Transverse colon (tissue), 3 donors: ENCODE results near the gene IL17B.

Experiments used
- CTCF ChIP-seq, 5 experiments: fragments of 200-600 bp in 3 of 5; fragments of 450-650 bp in 2 of 5; sonication (generic) in 3 of 5; IDR thresholded peaks; 1 replicate in 2 of 5; 2 replicates in 3 of 5; pipeline ENCODE4 v1.5.1; 2016 to 2017; ENCODE audit warnings: antibody characterized with exemption in 5 of 5, inconsistent platforms in 3 of 5, mild to moderate bottlenecking in 2 of 5, moderate library complexity in 1 of 5
- EP300 ChIP-seq: sonication (generic); formaldehyde crosslinking; IDR thresholded peaks from one replicate; pipeline ENCODE4 v1.6.1; 2017; ENCODE audit warnings: antibody characterized with exemption, low read depth
- POLR2A ChIP-seq: fragments of 450-650 bp; IDR thresholded peaks from one replicate; pipeline ENCODE4 v1.6.1; 2016; ENCODE audit warnings: antibody characterized with exemption, mild to moderate bottlenecking, moderate library complexity

DNA sequence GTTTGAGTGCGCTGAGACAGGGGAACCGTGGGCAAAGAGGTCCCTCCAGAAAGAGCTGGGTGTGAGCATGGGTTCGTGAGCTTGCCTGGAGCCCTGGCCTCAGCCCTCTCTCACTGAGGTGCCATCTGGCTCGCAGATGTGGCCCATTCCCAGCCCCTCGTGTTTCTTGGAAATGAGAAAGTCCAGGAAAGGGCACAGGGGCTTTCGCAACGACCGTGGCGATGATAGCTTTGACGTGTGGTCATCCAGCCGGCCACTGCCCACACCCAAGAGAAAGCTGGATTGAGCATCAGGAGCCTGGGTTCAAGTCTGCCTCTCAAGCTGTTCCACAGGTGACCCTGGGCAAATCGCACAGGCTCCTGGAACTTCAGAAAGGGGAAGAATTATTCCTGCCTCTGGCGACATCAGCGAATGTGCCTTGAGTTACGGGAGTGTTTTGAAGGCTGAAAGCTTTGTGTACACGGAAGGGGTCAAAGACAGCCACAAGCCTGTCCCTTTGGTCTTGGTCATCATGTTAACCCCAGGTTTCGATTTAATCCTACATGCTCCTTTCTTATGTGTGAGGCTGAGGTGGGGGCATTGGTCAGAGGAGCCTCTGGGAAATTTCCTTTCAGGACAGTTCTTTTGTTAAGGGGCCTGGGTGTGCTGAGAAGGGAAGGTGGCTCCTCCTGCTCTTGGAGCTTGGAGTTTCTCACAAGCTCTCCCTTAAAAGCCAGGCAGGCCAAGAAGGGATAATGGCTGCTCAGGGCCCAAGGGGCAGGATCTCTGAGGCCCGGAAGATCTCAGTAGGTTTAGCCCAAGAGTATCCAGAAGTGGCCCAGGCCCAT lies 41.7 kb upstream of the IL17B start:
- TF ChIP-seq EP300 (no peak), POLR2A (no peak), CTCF (IDR thresholded peaks at IDR 0.05) (no peak)
